ENCODE measurements around the gene EFHC1. TPM values are rescaled to one million over a fixed set of nuclear protein-coding genes. Genes with fewer than 3 reads are reported as not detected.

EFHC1 gene
- total RNA-seq, 1 experiment from 2014 or later: 13.2 TPM

- H2BK12ac ChIP-seq (ENCODE audit: insufficient read length, low read depth, low read length): no peak overlapping the region
- no peak overlapping the region for H3K4me2 ChIP-seq (ENCODE audit: insufficient read depth, insufficient read length, low read length)
- H4K8ac ChIP-seq (replicated peaks; ENCODE audit: insufficient read length, low read depth, low read length): no peak overlapping the region
- H3K27me3 Mint-ChIP-seq (ENCODE audit: low read depth): no peaks in the 10 kb centered on the region
- no peak for TF ChIP-seq CTCF (conservative IDR thresholded peaks at IDR 0.05)
- no peaks in the 10 kb centered on the region for H3K23me2 ChIP-seq (ENCODE audit: insufficient read length, low read depth, low read length, poor library complexity, severe bottlenecking)
- H3K23ac ChIP-seq (ENCODE audit: insufficient read length, low read depth, low read length): no peak overlapping the region
- H3K4me1 Mint-ChIP-seq: peaks cover 52 to 74% of the 10 kb centered on the region in 2 experiments
- H2BK120ac ChIP-seq (ENCODE audit: low read depth, low read length, poor library complexity, severe bottlenecking): no peak overlapping the region
- peak overlapping the region; percentile 11 to 88 (median 62); a peak in 3 of 7 replicates for H3K27ac Mint-ChIP-seq
- H2BK15ac ChIP-seq (ENCODE audit: low read depth, low read length): no peak overlapping the region
- no peak for DNase-seq
- no peak overlapping the region for H3T11ph ChIP-seq (ENCODE audit: low read length)
- H3K9ac ChIP-seq (ENCODE audit: extremely low read depth, insufficient read length, low read length): no peak overlapping the region
- no peak overlapping the region for H3K4me3 Mint-ChIP-seq
- no peaks in the 10 kb centered on the region for H3K9me3 ChIP-seq (ENCODE audit: control insufficient read depth, low read depth, low read length)
- no peak overlapping the region for H2BK5ac ChIP-seq (ENCODE audit: insufficient read length, low read length)
- H4K20me1 ChIP-seq (ENCODE audit: control insufficient read depth, insufficient read depth, insufficient read length): no peaks in the 10 kb centered on the region
- no peaks in the 10 kb centered on the region for H3K79me1 ChIP-seq (ENCODE audit: insufficient read depth, low read depth, low read length, poor library complexity, severe bottlenecking)
- H2BK20ac ChIP-seq (ENCODE audit: low read depth, low read length, poor library complexity, severe bottlenecking): no peak overlapping the region
- H3K9me3 Mint-ChIP-seq: no peaks in the 10 kb centered on the region
- H2AK5ac ChIP-seq (ENCODE audit: insufficient read length, low read length): no peak overlapping the region
- H3K27ac ChIP-seq (ENCODE audit: insufficient read length, low read depth, low read length): no peak overlapping the region
- H3K79me2 ChIP-seq (ENCODE audit: insufficient read depth, low read length): peaks cover 2% of the 10 kb centered on the region; the same call in 1 of the 2 replicates
- H3K27me3 ChIP-seq (ENCODE audit: insufficient read depth, low read length): no peaks in the 10 kb centered on the region
- no peak overlapping the region for H4K91ac ChIP-seq (ENCODE audit: insufficient read length, low read depth, low read length)
- no peak overlapping the region for H3K18ac ChIP-seq (ENCODE audit: insufficient read length, low read depth, low read length)
- no peak overlapping the region for H2AFZ ChIP-seq (ENCODE audit: low read length)
- H3K4ac ChIP-seq (ENCODE audit: low read depth, low read length): no peak overlapping the region
- no peak overlapping the region for H3K14ac ChIP-seq (ENCODE audit: insufficient read depth, low read length)
- H4K5ac ChIP-seq (ENCODE audit: insufficient read length, low read depth, low read length): no peak overlapping the region
- H3K56ac ChIP-seq (ENCODE audit: insufficient read length, low read depth, low read length): no peak overlapping the region
- peaks cover 7% of the 10 kb centered on the region; the same call in 1 of the 2 replicates for H3K4me1 ChIP-seq (ENCODE audit: insufficient read depth, low read length)
- H3K36me3 Mint-ChIP-seq (ENCODE audit: insufficient read depth in 1 of 3, low read depth in 3 of 3): peaks cover 6 to 42% (median 14%) of the 10 kb centered on the region in 3 experiments; a peak in 5 of 7 replicates
- no CpG with 5 or more reads among the region's 7 CpGs for WGBS (ENCODE audit: extremely low coverage, insufficient read length, low lambda C conversion rate)
Observed at GRCh38 chr6:52514514-52514913, 94.4 kb downstream of the EFHC1 start.

All from H9 (cell line).